CD4-positive, alpha-beta T cell treated with Interleukin-6 at 100 ng/mL for 8 hours (primary cell): Measurements from ENCODE around the gene STAB2.
"Not testable (repeated sequence)": the region's sequence is repeated elsewhere in the genome, so short reads cannot be mapped to it uniquely, and the experiment has no call there.

Experiments
- DNase-seq: peaks from one replicate; pipeline ENCODE4 v3.0.0-alpha.2; 2020; ENCODE audit warnings: mixed read lengths, low spot score

STAB2 gene

DNA sequence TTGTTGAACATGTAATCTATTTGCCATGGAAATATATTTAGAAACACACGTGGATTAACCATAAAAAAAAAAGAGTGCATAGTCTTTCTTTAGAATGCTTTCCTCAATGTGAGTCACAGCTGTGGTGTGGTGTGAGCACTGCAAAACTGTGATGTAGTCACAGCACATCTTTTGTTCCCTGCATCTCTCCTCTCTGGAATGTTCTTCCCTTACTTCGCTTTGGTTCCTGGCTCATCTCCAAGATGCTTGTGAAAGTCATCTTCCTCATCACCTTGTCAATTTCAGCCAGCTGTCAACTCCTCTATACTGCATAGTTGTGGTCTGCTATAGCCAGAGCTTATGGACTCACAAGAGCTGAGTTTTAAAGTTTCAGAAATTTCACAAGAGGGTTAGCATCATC lies 60.2 kb downstream of the STAB2 start:
- DNase-seq = no peak

DNA sequence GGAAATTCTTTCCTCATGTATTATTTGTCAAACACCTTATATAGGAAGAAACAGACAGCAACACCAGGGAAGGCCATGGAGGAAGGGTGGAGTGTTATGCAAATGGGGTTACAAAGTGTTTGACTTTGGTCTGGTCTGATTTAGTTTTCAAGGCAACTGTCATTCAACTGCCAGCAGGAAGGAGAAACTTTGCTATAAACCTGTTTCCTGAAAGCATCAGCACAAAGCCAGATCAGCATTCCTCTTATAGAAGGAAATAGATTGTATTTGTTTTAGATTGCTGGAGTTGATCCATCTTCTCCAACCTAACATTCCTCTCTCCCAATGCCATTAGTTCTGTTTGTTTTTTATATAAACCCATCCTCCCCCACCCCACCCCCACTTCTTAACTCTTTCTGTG lies 65.7 kb downstream of the STAB2 start:
- DNase-seq = no peak

DNA sequence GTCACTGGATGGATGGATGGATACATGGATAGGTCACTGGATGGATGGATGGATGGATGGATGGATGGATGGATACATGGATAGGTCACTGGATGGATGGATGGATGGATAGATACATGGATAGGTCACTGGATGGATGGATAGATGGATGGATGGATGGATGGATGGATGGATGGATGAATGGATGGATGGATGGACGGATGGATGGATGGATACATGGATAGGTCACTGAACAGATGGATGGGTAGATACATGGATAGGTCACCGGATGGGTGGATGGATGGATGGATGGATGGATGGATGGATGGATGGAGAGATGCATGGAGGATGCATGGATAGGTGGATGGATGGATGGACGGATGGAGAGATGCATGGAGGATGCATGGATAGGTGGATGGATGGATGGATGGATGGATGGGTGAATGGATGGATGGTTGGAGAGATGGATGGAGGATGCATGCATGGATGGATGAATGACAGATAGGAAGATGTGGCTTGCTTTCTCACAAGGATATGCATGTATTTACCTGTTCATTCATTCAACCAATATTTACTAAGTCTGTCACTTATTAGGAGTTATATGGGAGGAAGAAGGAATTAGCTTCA lies 66.6 kb downstream of the STAB2 start:
- not testable (repeated sequence) for DNase-seq

DNA sequence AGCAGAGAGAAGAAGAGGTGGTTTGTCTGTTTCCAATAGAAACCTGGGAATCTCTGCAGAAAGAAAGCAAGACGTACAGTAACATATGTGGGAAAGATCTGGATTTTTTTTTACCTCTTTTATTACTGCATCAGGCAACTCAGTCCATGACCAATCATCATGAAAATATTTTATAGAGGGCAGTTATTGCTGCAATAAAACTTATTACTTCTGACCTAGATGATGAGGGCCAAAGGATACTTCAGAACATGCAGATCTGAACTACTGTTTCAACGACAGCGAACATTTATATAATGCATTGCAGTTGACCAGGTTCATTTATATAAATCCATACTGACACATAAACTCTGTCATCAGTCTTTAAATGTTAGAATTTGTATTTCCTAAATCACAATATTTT lies 67.7 kb downstream of the STAB2 start:
- no peak for DNase-seq

DNA sequence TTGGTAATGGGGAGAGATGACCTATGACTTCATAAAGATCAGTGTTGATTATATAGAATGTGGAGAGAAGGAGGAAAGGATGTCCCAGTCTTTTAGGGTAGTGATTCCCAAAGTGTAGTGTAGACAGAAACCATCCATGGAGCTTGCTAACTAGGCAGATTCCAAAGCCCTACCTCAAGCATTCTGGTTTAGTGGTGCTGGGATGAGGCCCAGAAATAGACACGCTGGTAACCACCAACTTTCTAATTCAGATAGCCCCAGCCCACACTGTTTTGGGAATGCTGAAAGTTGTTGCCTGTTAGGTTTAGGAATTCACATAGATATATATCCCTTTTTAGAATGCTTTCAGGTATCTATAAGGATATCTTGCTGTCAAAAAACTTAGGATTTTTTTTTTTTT lies 69.2 kb downstream of the STAB2 start:
- no peak for DNase-seq

DNA sequence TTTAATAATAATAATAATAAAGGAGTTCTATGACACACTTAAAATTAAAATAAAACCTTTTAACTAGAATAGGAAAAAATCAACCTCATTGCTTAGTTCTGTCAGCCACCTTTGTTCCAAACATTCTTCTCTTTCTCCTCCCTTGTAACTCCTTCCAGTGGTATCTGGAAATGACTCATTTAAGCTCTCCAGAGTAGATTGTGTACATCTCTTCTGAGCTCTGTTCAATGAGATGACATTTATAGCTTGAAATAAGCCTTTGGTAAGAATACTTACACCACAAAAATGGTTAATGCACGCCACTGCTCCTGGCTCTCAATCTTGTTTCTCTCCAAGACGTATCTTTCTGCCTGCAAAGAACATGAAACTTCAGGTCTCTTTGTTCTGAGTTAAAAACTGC lies 70.3 kb downstream of the STAB2 start:
- no peak for DNase-seq

DNA sequence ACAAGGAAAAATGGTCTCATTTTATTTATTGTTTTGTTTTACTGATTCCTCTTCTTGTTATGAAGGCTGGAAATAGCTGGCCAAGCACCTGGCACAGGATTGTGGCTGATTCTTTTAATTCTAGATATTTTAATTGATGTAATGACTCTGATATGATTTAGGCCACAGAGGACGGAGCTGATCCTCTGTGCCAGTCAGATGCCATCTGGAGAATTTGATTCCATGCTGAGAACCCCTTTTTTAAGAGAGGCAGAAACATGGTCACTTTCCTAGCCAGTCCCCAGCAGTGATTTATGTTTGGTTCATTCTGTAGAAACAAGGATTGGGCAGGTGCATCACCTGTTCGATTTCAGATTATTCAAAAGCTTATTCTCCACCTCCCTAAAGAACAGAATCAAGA lies 77.6 kb downstream of the STAB2 start:
- DNase-seq = no peak

DNA sequence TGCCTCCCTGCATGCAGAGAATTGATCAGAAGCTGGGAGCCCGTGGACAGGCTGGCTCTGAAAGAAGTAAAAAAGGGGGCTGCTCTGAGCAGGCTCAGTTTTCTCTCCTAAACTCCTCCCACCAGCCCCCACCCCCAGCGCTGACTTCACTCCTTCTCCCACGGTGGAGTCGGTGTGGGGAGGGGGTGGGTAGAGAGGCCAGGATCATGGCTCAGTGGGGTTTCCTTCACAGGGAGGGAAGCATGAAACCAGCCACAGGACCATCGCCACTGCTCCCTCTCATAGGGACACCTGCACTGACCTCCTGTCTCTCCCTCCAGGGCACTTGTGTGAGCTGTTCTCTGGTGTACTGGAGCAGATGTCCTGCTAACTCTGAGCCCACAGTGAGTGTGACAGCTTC lies 78.9 kb downstream of the STAB2 start:
- no peak for DNase-seq

DNA sequence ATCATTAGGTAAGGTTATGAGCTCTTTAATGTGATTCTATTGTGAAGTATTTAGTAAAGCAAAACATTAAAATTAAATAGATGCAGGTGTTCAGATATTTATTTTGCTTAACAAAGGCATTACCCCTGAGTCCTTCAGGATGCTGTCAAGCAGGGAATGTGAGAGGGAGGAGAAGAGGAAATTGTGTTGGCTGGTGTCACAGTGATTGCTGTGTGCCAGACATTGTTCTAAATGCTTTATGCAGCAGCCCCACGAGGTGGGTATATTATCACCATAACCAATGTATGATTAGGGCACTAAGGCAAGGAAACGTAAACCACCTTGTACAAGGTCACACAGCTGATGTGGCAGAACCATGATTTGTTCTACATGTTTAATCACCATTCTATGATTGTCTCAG lies 80.1 kb downstream of the STAB2 start:
- no peak for DNase-seq

DNA sequence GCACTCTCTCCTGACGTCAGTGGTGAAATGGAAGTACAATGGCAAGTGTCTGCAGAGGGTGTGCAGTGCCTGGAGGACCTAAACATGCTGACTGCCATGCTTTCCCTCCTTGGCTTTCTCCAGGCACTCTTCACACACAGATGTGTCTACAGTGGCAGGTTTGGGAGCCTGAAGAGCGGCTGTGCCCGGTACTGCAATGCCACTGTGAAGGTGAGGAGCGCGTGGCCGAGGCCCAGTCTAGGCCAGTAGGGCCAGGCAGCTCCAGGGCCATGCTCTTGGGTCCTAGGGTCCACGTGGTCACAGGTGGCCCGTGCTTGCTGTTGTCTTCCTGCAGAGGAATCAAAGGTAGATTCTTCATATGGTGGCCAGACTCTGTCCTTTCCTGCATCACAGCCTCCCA lies 81.4 kb downstream of the STAB2 start:
- no peak for DNase-seq

DNA sequence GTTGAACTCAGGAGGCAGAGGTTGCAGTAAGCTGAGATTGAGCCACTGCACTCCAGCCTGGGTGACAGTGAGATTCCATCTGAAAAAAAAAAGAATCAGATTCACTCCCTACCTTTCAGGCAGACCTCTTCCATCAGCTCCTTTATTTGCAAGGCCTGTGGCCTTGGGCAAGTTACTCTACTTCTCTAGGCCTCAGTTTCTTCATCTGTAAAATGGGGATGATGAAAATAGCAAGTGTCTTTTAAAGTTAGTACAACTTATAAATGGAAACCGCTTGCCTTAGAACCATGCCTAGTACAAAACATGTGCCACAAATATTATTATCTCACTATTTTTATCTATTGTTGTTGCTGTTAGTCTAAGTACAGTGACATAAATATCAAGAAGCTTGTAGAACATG lies 84.3 kb downstream of the STAB2 start:
- no peak for DNase-seq

DNA sequence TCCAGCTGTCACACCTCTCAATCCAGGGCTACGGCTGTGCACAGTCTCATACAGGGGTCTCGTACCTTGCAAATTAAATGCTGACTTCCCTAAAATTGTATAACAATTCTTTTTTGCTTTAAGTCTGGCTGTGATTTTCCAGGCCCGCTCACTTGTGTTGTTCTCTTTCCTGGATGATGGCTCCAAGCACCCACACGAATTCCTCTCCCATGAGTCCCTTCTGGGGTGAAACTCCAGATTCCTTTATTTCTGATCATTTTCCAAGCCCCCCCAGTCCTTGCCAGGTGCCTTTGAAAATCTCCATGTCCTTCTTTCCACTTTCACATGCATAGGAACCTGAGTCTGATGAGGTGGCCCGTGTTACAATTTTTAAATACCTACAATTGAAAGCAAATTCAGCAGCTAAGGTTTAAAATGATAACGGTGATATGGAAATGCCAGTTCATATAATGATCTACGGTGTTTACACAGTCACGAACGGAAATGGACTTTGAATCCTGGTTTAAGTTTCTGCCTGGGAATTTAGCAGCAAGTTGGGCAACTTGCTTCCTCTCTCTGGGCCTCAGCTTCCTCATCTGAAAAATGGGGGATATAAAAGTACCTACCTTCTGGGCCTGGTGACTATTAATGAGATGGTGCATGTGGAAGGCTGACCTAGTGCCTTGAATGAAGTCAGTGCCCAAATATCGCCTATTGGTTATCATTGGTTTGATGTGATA lies 85.5 kb downstream of the STAB2 start:
- DNase-seq = no peak

DNA sequence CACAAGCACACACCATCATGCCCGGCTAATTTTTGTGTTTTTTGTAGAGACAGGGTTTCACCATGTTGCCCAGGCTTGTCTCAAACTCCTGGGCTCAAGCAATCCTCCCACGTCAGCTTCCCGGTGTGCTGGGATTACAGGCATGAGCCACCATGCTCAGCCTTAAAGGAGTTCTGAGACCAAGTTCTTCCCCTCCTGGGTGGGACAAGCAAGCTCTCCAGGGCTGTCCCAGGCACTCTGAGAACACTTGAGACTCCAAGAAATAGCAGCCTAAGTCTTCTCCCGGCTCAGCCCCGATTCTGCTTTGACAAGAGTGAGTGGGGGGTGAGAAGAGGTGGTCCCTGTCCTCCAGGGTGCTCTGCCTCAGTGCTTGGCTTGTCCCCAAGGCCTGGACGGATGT lies 86.4 kb downstream of the STAB2 start:
- DNase-seq = no peak

DNA sequence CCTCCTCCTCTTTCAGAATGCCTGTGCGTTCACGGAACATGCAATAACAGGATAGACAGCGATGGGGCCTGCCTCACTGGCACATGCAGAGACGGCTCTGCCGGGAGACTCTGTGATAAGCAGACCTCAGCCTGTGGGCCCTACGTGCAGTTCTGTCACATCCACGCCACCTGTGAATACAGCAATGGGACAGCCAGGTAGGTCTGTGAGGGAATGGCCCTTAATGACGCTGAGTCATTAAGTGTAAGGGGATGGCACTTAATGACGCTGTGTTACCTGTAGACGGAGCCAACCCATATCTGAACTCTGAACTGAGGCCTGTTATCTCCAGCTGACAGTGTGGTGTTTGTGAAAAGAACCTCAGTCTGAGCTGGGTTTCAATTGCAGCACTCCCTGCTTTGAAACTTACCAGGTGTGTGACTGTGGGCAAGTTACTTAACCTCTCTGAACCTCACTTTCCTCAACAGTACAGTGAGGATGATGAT lies 86.9 kb downstream of the STAB2 start:
- DNase-seq = no peak

DNA sequence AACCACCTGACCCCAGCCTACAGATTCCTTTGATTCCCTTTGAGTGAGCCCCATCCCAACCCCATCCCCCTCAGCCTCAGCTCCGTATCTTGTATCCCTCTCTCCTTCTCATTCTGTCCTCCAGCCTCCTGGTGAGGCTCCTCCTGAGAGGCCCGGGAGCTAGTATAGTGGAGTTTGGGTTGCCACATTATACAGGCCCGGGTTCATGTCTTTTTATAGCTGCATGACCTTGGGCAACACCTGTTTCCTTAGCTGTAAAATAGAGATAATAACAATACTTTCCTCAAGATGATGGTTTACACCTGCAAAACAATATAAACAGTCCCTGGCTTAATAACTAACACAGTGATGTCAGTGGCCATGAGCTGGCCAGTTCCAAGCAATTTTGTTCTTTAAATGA lies 89.8 kb downstream of the STAB2 start:
- no peak for DNase-seq

DNA sequence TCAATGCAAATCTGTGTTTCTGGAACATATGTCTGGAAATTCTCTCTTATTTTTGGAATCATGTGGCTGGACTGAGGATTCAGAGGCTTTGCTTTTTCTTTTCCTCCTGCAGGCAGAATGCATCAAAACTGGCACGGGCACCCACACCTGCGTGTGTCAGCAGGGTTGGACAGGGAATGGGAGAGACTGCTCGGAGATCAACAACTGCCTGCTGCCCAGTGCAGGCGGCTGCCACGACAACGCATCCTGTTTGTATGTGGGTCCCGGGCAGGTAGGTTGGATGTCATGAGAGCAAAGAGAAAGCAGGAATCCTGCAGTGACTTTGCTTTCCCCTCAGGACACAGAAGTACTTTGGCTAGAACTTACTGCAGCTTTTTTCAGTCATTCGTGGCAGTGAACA lies 90.3 kb downstream of the STAB2 start:
- DNase-seq = no peak

DNA sequence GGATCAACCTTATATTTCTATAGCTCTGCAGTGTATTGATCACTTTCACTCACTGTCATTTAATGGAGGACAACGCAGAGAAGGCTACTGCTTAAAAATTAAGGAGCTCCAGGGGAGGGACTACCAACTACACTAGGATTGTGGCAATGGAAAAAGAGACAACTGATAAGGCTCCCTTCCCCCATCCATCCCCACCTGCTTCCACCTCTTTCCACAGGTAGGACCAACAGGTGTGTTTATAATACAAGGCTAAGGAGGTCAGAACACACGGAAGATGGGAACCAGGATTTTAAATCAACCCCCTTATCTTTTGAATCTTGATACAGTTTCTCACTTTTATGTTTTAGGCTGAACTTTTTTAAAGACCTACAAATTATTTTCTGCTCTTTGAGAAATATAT lies 90.8 kb downstream of the STAB2 start:
- no peak for DNase-seq

DNA sequence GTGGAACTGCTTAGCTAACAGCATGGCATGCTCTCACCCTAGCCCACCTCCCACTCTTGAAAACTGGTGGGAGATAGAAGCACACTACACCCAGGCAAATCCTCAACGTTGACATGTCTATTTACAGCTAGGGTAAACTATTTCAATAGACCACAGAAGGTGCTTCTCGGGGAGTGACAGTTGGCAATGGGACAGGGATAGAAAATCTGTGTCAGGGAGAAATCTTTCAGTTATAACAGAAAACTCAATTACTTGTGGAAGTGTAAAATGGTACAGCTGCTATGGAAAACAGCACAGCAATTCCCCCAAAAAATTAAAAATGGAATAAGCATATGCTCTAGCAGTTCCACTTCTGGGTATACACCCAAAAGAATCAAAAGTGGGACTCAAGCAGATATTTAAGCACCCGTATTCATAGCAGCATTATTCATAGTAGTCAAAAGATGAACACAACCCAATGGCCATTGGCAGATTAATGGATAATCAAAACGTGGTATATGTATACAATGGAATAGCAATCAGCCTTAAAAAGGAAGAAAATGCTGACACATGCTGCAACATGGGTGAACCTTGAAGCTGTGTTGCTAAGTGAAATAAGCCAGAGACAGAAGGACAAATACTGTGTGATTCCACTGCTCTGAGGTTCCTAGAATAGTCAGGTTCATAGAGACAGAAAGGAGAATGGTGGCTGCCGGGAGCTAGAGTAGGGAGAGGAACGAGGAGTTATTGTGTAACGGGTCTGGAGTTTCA lies 92.5 kb downstream of the STAB2 start:
- DNase-seq = no peak

DNA sequence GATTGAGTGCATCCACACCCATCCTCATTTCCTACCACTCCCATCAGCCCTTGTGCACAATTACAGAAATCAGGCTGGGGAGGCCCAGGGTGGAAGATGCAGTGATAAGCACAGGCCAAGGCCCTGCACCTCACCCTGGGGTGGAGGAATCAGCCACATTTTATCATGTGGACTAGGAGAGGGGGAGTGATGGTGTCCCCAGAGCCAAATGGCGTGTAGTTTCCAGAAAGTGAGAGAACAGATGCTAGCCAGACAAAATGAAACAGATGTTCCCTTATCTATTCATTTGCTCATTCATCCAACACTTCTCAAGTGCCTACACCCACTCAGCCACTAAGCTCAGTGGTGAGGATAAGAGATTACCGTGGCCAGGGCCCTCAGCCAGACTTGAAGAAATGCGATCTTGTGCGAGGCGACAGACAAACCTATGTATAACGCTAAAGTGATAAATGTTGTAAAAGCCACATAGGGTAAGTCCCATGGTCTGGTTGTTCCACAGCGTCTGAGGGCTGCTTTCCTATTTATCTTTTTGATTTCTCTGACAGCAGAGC lies 93.6 kb downstream of the STAB2 start:
- no peak for DNase-seq

DNA sequence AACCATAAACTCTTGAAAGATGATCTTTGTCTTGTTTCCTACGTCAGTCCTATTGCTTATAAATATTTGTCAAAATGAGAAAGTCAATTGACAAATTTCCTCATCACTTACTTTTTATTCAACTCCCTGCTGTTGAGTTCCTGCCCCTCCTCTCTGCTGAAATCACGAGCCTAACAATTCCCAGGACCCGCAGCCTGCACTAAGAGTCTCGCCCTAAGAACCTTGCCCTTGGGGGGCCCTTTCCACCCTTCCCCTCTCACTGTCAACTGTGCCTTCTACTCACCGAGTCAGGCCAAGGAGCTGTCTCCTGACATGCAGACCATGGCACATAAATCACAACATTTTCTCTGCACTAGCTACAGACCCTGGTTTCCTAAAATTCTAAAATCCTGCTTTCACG lies 99.0 kb downstream of the STAB2 start:
- DNase-seq = no peak

DNA sequence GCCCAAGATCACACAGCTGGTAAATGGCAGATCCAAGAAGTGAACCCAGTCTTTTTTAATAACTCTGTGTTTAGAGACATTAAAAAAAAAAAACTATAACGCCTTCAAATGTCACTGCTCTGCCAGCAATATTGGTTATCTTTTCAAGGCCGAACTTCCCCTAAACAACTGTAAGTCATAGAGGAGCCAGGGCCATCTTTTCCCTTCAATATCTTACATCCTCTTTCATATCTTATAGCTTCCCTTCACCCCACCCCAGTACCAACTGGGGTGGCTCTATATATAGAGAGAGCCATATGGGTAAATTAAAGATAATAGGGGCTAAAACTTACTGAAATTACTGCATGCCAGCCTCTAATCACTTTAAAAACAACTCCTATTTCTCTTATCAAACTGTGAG lies 100.2 kb downstream of the STAB2 start:
- DNase-seq = no peak

DNA sequence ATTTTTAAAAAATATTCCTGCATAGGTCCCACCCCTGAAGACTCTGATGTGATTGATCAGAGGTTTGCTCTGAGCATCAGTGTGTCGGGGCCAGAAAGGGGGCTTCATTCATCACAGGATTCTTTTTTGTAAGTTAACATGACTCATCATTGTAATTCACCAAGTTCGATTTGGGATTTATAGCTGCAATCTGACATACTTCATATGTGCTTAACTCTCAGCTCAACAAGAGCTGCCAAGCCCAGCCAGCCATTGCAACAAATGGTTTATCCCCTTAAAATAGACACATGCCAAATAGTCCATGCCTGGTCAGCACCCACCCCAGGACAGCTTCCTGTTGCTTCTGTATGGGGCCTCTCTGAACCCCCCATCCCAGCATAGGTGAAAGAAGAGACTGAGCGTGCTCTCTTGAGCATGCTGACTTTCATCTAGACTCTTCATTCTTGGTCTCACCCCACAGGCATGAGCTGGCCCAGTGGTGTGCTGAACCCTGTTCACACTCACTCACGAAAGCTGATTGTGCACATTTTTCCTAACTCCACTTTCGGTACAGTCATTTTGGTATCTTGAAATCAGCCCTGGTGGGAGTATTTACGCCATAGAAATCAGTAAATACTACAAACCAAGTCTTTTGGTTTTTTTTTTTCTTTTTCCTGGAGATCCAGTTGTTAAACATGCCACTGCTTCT lies 101.4 kb downstream of the STAB2 start:
- no peak for DNase-seq
